AG10803 (cell line): ENCODE measurements around the gene UGT1A1.

Experiments
- DNase-seq: peaks from one replicate; pipeline ENCODE4 v3.0.0; 2010; ENCODE audit warnings: low read depth
- H3K4me3 ChIP-seq: 2 replicates; pipeline ENCODE4 v1.5.1; 2011; ENCODE audit warnings: mild to moderate bottlenecking, low read length, control low read depth
- CTCF ChIP-seq: conservative IDR thresholded peaks from 2 replicates; pipeline ENCODE4 v1.5.1; 2011; ENCODE audit warnings: mild to moderate bottlenecking, low read length, control low read depth, inconsistent platforms

UGT1A1 gene

GRCh38 chr2:233791883-233792329 lies 31.8 kb downstream of the UGT1A1 start:
- no peak for DNase-seq
- H3K4me3 ChIP-seq = no peak overlapping the region
- TF ChIP-seq CTCF = no peak

GRCh38 chr2:233792720-233793119 lies 32.6 kb downstream of the UGT1A1 start:
- no peak overlapping the region for H3K4me3 ChIP-seq
- DNase-seq = no peak
- TF ChIP-seq CTCF = no peak

- TF ChIP-seq CTCF = no peak
- H3K4me3 ChIP-seq = no peak overlapping the region
- DNase-seq = no peak
Measured at GRCh38 chr2:233793465-233794127, 33.5 kb downstream of the UGT1A1 start.

- DNase-seq = no peak
- no peak overlapping the region for H3K4me3 ChIP-seq
- TF ChIP-seq CTCF = no peak
Measured at GRCh38 chr2:233794128-233794658, 34.1 kb downstream of the UGT1A1 start.

- H3K4me3 ChIP-seq = no peak overlapping the region
- no peak for TF ChIP-seq CTCF
- no peak for DNase-seq
Measured at GRCh38 chr2:233795735-233796171, 35.7 kb downstream of the UGT1A1 start.

GRCh38 chr2:233796254-233796653 lies 36.2 kb downstream of the UGT1A1 start:
- no peak for TF ChIP-seq CTCF
- no peak for DNase-seq
- no peak overlapping the region for H3K4me3 ChIP-seq
